Trophoblast cell (in vitro differentiated cells and primary cell): ENCODE measurements around the gene TSPAN31.
"Not testable (repeated sequence)": the region's sequence is repeated elsewhere in the genome, so short reads cannot be mapped to it uniquely, and the experiment has no call there.

Experiments
- DNase-seq, 2 donors: peaks; one replicate each; pipeline ENCODE4 v3.0.0-alpha.2; 2016
- H2AFZ ChIP-seq: 2 replicates; pipeline ENCODE4 v1.6.1; 2013; ENCODE audit warnings: low read length, moderate library complexity, mild to moderate bottlenecking; ENCODE audit not compliant: insufficient read depth, poor library complexity
- H2AK5ac ChIP-seq: 2 replicates; pipeline ENCODE4 v1.6.1; 2013; ENCODE audit warnings: mild to moderate bottlenecking, low read length
- H2BK120ac ChIP-seq: 2 replicates; pipeline ENCODE4 v1.6.1; 2013; ENCODE audit warnings: low read length, mild to moderate bottlenecking, moderate library complexity; ENCODE audit not compliant: insufficient read depth, poor library complexity
- H2BK12ac ChIP-seq: 2 replicates; pipeline ENCODE4 v1.6.1; 2013; ENCODE audit warnings: mild to moderate bottlenecking, low read length, moderate library complexity
- H2BK5ac ChIP-seq: 2 replicates; pipeline ENCODE4 v1.6.1; 2013; ENCODE audit warnings: low read length, low read depth, moderate library complexity, mild to moderate bottlenecking; ENCODE audit not compliant: poor library complexity
- H3K14ac ChIP-seq: 2 replicates; pipeline ENCODE4 v1.6.1; 2013; ENCODE audit warnings: mild to moderate bottlenecking, low read length
- H3K18ac ChIP-seq: 2 replicates; pipeline ENCODE4 v1.6.1; 2013; ENCODE audit warnings: mild to moderate bottlenecking, low read length
- H3K23ac ChIP-seq: 2 replicates; pipeline ENCODE4 v1.6.1; 2013; ENCODE audit warnings: low read length
- H3K27ac ChIP-seq: 2 replicates; pipeline ENCODE4 v1.5.1; 2013; ENCODE audit warnings: low read depth, mild to moderate bottlenecking, inconsistent platforms, low read length, moderate library complexity
- H3K27me3 ChIP-seq: 2 replicates; pipeline ENCODE4 v1.6.1; 2013; ENCODE audit warnings: inconsistent platforms, mild to moderate bottlenecking, low read length, moderate library complexity; ENCODE audit not compliant: insufficient read depth
- H3K36me3 ChIP-seq, 2 experiments: 1 replicate in 1 of 2; 2 replicates in 1 of 2; pipeline ENCODE4 v1.6.1; 2013; ENCODE audit warnings: low read length in 2 of 2, mild to moderate bottlenecking in 2 of 2, moderate library complexity in 1 of 2; ENCODE audit not compliant: insufficient read depth in 2 of 2, control insufficient read depth in 1 of 2
- H3K4ac ChIP-seq: 2 replicates; pipeline ENCODE4 v1.6.1; 2013; ENCODE audit warnings: low read depth, mild to moderate bottlenecking, low read length, moderate library complexity
- H3K4me1 ChIP-seq, 2 experiments: 1 replicate in 1 of 2; 2 replicates in 1 of 2; pipeline ENCODE4 v1.6.1; 2013; ENCODE audit warnings: low read length in 2 of 2, mild to moderate bottlenecking in 2 of 2, moderate library complexity in 1 of 2; ENCODE audit not compliant: insufficient read depth in 2 of 2, control insufficient read depth in 1 of 2
- H3K4me2 ChIP-seq: 2 replicates; pipeline ENCODE4 v1.6.1; 2013; ENCODE audit warnings: inconsistent platforms, mild to moderate bottlenecking, low read length, moderate library complexity
- H3K4me3 ChIP-seq: 2 replicates; pipeline ENCODE4 v1.5.1; 2013; ENCODE audit warnings: mild to moderate bottlenecking, low read depth, low read length, inconsistent platforms
- H3K79me1 ChIP-seq: one replicate; pipeline ENCODE4 v1.6.1; 2013; ENCODE audit warnings: low read length
- H3K79me2 ChIP-seq: 2 replicates; pipeline ENCODE4 v1.6.1; 2013; ENCODE audit warnings: low read length, mild to moderate bottlenecking; ENCODE audit not compliant: control insufficient read depth, insufficient read depth, poor library complexity
- H3K9ac ChIP-seq: 2 replicates; pipeline ENCODE4 v1.6.1; 2013; ENCODE audit warnings: mild to moderate bottlenecking, low read length
- H3K9me3 ChIP-seq: 2 replicates; pipeline ENCODE4 v1.6.1; 2013; ENCODE audit warnings: low read depth, mild to moderate bottlenecking, control low read depth, inconsistent platforms, low read length; ENCODE audit not compliant: insufficient read depth
- H4K12ac ChIP-seq: 2 replicates; pipeline ENCODE4 v1.6.1; 2013; ENCODE audit warnings: low read depth, mild to moderate bottlenecking, low read length, moderate library complexity
- H4K8ac ChIP-seq: 2 replicates; pipeline ENCODE4 v1.6.1; 2013; ENCODE audit warnings: low read depth, mild to moderate bottlenecking, low read length, moderate library complexity
- H4K91ac ChIP-seq: one replicate; pipeline ENCODE4 v1.6.1; 2013; ENCODE audit warnings: low read depth, mild to moderate bottlenecking, low read length, moderate library complexity
- WGBS: extraction: QIAGEN DNeasy Blood & Tissue Kit; methylation state at CpG from one replicate; pipeline ENCODE4 v1.1.7; 2013; ENCODE audit warnings: missing lambda C conversion rate; ENCODE audit not compliant: insufficient read length, insufficient coverage; ENCODE audit errors: extremely low coverage; 5-methylcytosine and 5-hydroxymethylcytosine counted together

The TSPAN31 gene

GRCh38 chr12:57720606-57721595 is 23.9 kb upstream of the TSPAN31 start:
- no CpG with 5 or more reads among the region's 11 CpGs for WGBS
- Histone ChIP-seq H4K8ac (no peak overlapping the region), H3K4ac (no peak overlapping the region), H3K18ac (no peak overlapping the region), H3K9ac (no peak overlapping the region), H3K23ac (no peak overlapping the region), H3K79me2 (no peaks in the 10 kb centered on the region), H3K9me3 (peaks cover 4% of the 10 kb centered on the region), H4K91ac (no peak overlapping the region), H3K36me3 (peaks cover 39 to 51% of the 10 kb centered on the region in 2 experiments), H3K27ac (no peak overlapping the region), H3K4me2 (no peak overlapping the region), H3K79me1 (no peaks in the 10 kb centered on the region), H2AK5ac (no peak overlapping the region), H3K27me3 (peaks cover 2% of the 10 kb centered on the region), H3K14ac (no peak overlapping the region), H2AFZ (no peak overlapping the region), H2BK120ac (no peak overlapping the region), H3K4me3 (no peak overlapping the region), H2BK5ac (no peak overlapping the region), H2BK12ac (no peak overlapping the region), H4K12ac (no peak overlapping the region), H3K4me1 (peaks cover 1% of the 10 kb centered on the region in 2 experiments)
- no peak for DNase-seq

GRCh38 chr12:57721846-57722608 is 22.8 kb upstream of the TSPAN31 start:
- DNase-seq, H3K79me2 ChIP-seq, H2BK5ac ChIP-seq, H2BK12ac ChIP-seq, H2AK5ac ChIP-seq, H3K9me3 ChIP-seq, H3K18ac ChIP-seq, H3K4me3 ChIP-seq, H2AFZ ChIP-seq, H3K9ac ChIP-seq, H3K27ac ChIP-seq, H3K4me2 ChIP-seq, H2BK120ac ChIP-seq, H3K14ac ChIP-seq, H3K23ac ChIP-seq, H4K91ac ChIP-seq, H3K4ac ChIP-seq, H4K12ac ChIP-seq, H3K79me1 ChIP-seq, H4K8ac ChIP-seq: not testable (repeated sequence)
- H3K36me3 ChIP-seq, result peaks cover 32 to 43% of the 10 kb centered on the region in 2 experiments
- peaks cover 12% of the 10 kb centered on the region for H3K27me3 ChIP-seq
- WGBS, result no CpG with 5 or more reads among the region's 16 CpGs
- peaks cover 7 to 12% of the 10 kb centered on the region in 2 experiments for H3K4me1 ChIP-seq

- H2AFZ ChIP-seq, result no peak overlapping the region
- H3K14ac ChIP-seq, result no peak overlapping the region
- H2BK5ac ChIP-seq, result no peak overlapping the region
- peaks cover 22% of the 10 kb centered on the region for H3K27me3 ChIP-seq
- no peak overlapping the region for H3K18ac ChIP-seq
- H3K23ac ChIP-seq, result no peak overlapping the region
- no peak overlapping the region for H2BK120ac ChIP-seq
- no peak overlapping the region for H3K4ac ChIP-seq
- DNase-seq, result no peak
- no peak overlapping the region for H3K4me3 ChIP-seq
- H3K79me2 ChIP-seq, result no peaks in the 10 kb centered on the region
- H4K8ac ChIP-seq, result no peak overlapping the region
- H3K4me2 ChIP-seq, result no peak overlapping the region
- H3K9me3 ChIP-seq, result peaks cover 16% of the 10 kb centered on the region
- no CpG with 5 or more reads among the region's 11 CpGs for WGBS
- H4K12ac ChIP-seq, result no peak overlapping the region
- H3K27ac ChIP-seq, result no peak overlapping the region
- H3K9ac ChIP-seq, result no peak overlapping the region
- H3K79me1 ChIP-seq, result no peaks in the 10 kb centered on the region
- H3K4me1 ChIP-seq, result peaks cover 7 to 12% of the 10 kb centered on the region in 2 experiments
- no peak overlapping the region for H2BK12ac ChIP-seq
- H2AK5ac ChIP-seq, result no peak overlapping the region
- peaks cover 29 to 37% of the 10 kb centered on the region in 2 experiments for H3K36me3 ChIP-seq
- no peak overlapping the region for H4K91ac ChIP-seq
These were observed 21.9 kb upstream of the TSPAN31 start for GRCh38 chr12:57722716-57723629.

GRCh38 chr12:57723630-57723962 is 21.2 kb upstream of the TSPAN31 start:
- Histone ChIP-seq H4K91ac (no peak overlapping the region), H2AFZ (no peak overlapping the region), H3K14ac (no peak overlapping the region), H3K36me3 (peaks cover 23 to 31% of the 10 kb centered on the region in 2 experiments), H3K4ac (no peak overlapping the region), H3K79me1 (no peaks in the 10 kb centered on the region), H3K27ac (no peak overlapping the region), H4K12ac (no peak overlapping the region), H3K9ac (no peak overlapping the region), H2AK5ac (no peak overlapping the region), H4K8ac (no peak overlapping the region), H3K79me2 (no peaks in the 10 kb centered on the region), H3K9me3 (peaks cover 17% of the 10 kb centered on the region), H2BK120ac (no peak overlapping the region), H2BK5ac (no peak overlapping the region), H3K4me2 (no peak overlapping the region), H3K27me3 (peaks cover 22% of the 10 kb centered on the region), H3K4me1 (peaks cover 7 to 12% of the 10 kb centered on the region in 2 experiments), H3K4me3 (no peak overlapping the region), H2BK12ac (no peak overlapping the region), H3K23ac (no peak overlapping the region), H3K18ac (no peak overlapping the region)
- no CpG with 5 or more reads among the region's 2 CpGs for WGBS
- DNase-seq, result no peak
